Parathyroid adenoma (tissue), 2 donors: Measurements from ENCODE around the gene EFHB.
"Not testable (repeated sequence)": the region's sequence is repeated elsewhere in the genome, so short reads cannot be mapped to it uniquely, and the experiment has no call there.

Experiments used
- H2AFZ ChIP-seq: fragments of 300-600 bp; sonication (generic); one replicate; pipeline ENCODE4 v1.7.0; 2017; ENCODE audit warnings: antibody characterized with exemption, mild to moderate bottlenecking
- H3K27ac ChIP-seq: fragments of 300-600 bp; sonication (generic); one replicate; pipeline ENCODE4 v1.7.0; 2017
- H3K27me3 ChIP-seq: fragments of 300-600 bp; sonication (generic); one replicate; pipeline ENCODE4 v1.7.0; 2017; ENCODE audit warnings: low read length; ENCODE audit not compliant: control insufficient read depth, insufficient read depth
- H3K36me3 ChIP-seq: fragments of 300-600 bp; sonication (generic); one replicate; pipeline ENCODE4 v1.7.0; 2017; ENCODE audit warnings: low read length; ENCODE audit not compliant: control insufficient read depth, insufficient read depth
- H3K4me1 ChIP-seq: fragments of 300-600 bp; sonication (generic); one replicate; pipeline ENCODE4 v1.7.0; 2017; ENCODE audit warnings: control low read depth
- H3K4me2 ChIP-seq: fragments of 300-600 bp; sonication (generic); one replicate; pipeline ENCODE4 v1.7.0; 2017; ENCODE audit warnings: low read length
- H3K4me3 ChIP-seq: fragments of 300-600 bp; sonication (generic); one replicate; pipeline ENCODE4 v1.7.0; 2017; ENCODE audit warnings: low read depth, low read length
- H3K79me2 ChIP-seq: fragments of 300-600 bp; sonication (generic); one replicate; pipeline ENCODE4 v1.7.0; 2017; ENCODE audit warnings: control low read depth
- H3K9ac ChIP-seq: fragments of 300-600 bp; sonication (generic); one replicate; pipeline ENCODE4 v1.7.0; 2017; ENCODE audit warnings: mild to moderate bottlenecking
- H3K9me3 ChIP-seq: fragments of 300-600 bp; sonication (generic); one replicate; pipeline ENCODE4 v1.7.0; 2017; ENCODE audit warnings: low read length; ENCODE audit not compliant: control insufficient read depth
- CTCF ChIP-seq: fragments of 300-600 bp; sonication (generic); IDR thresholded peaks from one replicate; pipeline ENCODE4 v1.7.0; 2017; ENCODE audit warnings: antibody characterized with exemption, mild to moderate bottlenecking
- donor health status: primary hyperparathyroidism.

The EFHB gene

GRCh38 chr3:19967208-19967607 is 33.2 kb upstream of the EFHB start:
- Histone ChIP-seq H3K27me3 (no peaks in the 10 kb centered on the region), H3K9ac (no peak overlapping the region), H3K79me2 (peaks cover 63% of the 10 kb centered on the region), H3K9me3 (no peaks in the 10 kb centered on the region), H3K36me3 (no peaks in the 10 kb centered on the region), H3K4me2 (no peak overlapping the region), H2AFZ (no peak overlapping the region), H3K4me1 (peaks cover 8% of the 10 kb centered on the region), H3K27ac (no peak overlapping the region), H3K4me3 (no peak overlapping the region)
- TF ChIP-seq CTCF = no peak

- Histone ChIP-seq H3K79me2 (peaks cover 80% of the 10 kb centered on the region), H3K4me2 (no peak overlapping the region), H3K9me3 (no peaks in the 10 kb centered on the region), H3K4me1 (peaks cover 3% of the 10 kb centered on the region), H3K27ac (no peak overlapping the region), H2AFZ (no peak overlapping the region), H3K27me3 (no peaks in the 10 kb centered on the region), H3K4me3 (no peak overlapping the region), H3K9ac (no peak overlapping the region), H3K36me3 (no peaks in the 10 kb centered on the region)
- no peak for TF ChIP-seq CTCF
These were observed 27.9 kb upstream of the EFHB start for GRCh38 chr3:19961960-19962359.

GRCh38 chr3:19960696-19961095 is 26.7 kb upstream of the EFHB start:
- no peak overlapping the region for H3K4me3 ChIP-seq
- H2AFZ ChIP-seq = no peak overlapping the region
- no peak overlapping the region for H3K27ac ChIP-seq
- H3K9ac ChIP-seq = no peak overlapping the region
- peaks cover 81% of the 10 kb centered on the region for H3K79me2 ChIP-seq
- H3K9me3 ChIP-seq = no peaks in the 10 kb centered on the region
- peaks cover 3% of the 10 kb centered on the region for H3K4me1 ChIP-seq
- H3K27me3 ChIP-seq = no peaks in the 10 kb centered on the region
- no peaks in the 10 kb centered on the region for H3K36me3 ChIP-seq
- TF ChIP-seq CTCF = no peak
- no peak overlapping the region for H3K4me2 ChIP-seq

GRCh38 chr3:19959505-19959904 is 25.5 kb upstream of the EFHB start:
- Histone ChIP-seq H3K27me3 (no peaks in the 10 kb centered on the region), H3K9me3 (no peaks in the 10 kb centered on the region), H3K79me2 (peaks cover 81% of the 10 kb centered on the region), H3K27ac (no peak overlapping the region), H3K36me3 (no peaks in the 10 kb centered on the region), H3K4me2 (no peak overlapping the region), H3K9ac (no peak overlapping the region), H3K4me1 (peaks cover 3% of the 10 kb centered on the region), H2AFZ (no peak overlapping the region), H3K4me3 (no peak overlapping the region)
- no peak for TF ChIP-seq CTCF

- H3K4me3 ChIP-seq, H3K27me3 ChIP-seq, H3K9me3 ChIP-seq, H3K4me2 ChIP-seq, H3K36me3 ChIP-seq, H3K4me1 ChIP-seq, H3K9ac ChIP-seq, H3K27ac ChIP-seq, H2AFZ ChIP-seq: not testable (repeated sequence)
- peaks cover 78% of the 10 kb centered on the region for H3K79me2 ChIP-seq
These were observed 23.3 kb upstream of the EFHB start for GRCh38 chr3:19957354-19957753.
